ENCODE data around the gene ABHD1. TPM values are rescaled to one million over a fixed set of nuclear protein-coding genes. Genes with fewer than 3 reads are reported as not detected.
"Not testable (repeated sequence)": the region's sequence is repeated elsewhere in the genome, so short reads cannot be mapped to it uniquely, and the experiment has no call there.

ABHD1 gene
- total RNA-seq, 1 donor from 2014 or later, result 0.41 TPM

DNA sequence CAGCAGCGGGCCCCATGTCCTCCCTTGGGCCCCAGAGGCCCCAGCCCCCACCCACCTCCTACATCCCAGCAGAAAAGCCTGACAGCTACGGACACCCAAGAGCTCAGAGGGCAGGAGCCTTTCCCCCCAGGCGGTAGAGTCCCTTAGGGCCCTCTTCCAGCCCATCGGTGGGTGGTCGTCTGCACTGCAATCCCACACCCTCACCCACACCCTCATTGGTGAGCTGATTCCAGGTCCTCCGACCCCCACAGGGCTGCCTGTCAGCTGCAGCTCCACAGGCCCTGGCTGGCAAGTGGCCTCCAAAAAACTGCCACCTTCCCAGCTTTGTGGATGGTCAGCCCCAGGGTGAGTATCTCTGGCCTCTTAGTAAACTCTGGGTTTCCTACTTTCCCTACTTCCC lies 35.7 kb downstream of the ABHD1 start:
- no peak for FAIRE-seq

GRCh38 chr2:27160191-27160590 lies 36.6 kb downstream of the ABHD1 start:
- FAIRE-seq, result no peak
- no peak for DNase-seq (ENCODE audit: low spot score in 2 of 2)

More for the DNA sequence above, 35.7 kb downstream of the ABHD1 start:
- no peak for DNase-seq (ENCODE audit: low spot score in 2 of 2)

GRCh38 chr2:27162151-27163121 lies 38.8 kb downstream of the ABHD1 start:
- DNase-seq (ENCODE audit: low spot score in 2 of 2), result no peak
- FAIRE-seq, result no peak

GRCh38 chr2:27164960-27165763 lies 41.5 kb downstream of the ABHD1 start:
- no peak for DNase-seq (ENCODE audit: low spot score in 2 of 2)
- FAIRE-seq, result no peak

DNA sequence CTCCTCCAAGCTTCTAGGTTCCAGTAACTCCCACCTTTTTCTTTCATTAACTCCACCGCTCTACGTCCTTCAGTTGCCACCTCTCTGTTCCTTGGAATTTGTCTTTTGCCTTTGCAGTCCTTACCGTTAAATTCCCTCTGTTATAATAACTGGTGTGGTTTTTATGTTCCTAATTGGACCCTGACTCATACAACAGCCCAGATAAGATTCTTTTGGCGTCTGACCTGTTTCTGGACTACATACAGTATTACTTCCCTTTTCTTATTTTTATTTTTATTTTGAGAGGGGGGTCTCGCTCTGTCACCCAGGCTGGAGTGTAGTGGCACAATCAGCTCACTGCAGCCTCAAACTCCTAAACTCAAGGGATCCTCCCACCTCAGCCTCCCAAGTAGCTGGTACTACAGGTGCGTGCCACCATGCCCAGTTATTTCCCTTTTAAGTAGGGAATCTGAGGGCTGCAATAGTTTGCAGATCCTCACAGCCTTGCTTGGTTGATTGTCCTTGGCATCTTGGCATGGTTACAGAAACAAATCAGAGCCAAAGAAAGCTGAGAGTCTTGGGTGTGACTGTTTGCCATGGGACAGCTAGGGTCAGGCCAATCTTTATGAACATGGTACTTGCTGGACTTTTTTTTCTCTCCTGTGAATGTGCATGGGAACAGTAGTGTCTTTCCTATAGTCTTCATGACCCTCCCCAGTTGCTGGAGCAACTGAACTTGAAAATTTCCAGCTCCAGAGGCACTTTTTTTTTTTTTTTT lies 47.1 kb downstream of the ABHD1 start:
- DNase-seq (ENCODE audit: low spot score in 2 of 2), result no peak
- no peak for FAIRE-seq

DNA sequence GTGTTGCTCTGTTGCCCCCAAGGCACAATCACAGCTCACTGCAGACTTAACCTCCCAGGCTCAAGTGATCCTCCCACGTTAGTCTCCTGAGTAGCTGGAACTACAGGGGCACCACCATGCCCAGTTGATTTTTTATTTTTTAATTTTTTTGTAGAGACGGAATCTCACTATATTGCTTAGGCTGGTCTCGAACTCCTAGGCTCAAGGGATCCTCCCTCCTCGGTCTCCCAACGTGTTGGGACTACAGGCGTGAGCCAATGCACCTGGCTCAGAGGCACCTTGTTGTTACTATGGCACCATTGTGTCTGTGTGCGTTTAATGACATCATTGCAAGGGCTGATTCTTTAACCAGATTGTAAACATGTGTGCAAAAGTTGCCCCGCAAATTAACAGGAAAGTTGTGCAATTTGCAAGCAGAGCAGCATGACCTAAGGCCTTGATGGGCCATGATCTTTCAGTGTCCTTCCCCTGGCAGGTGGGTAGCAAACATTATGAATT lies 47.8 kb downstream of the ABHD1 start:
- no peak for FAIRE-seq
- no peak for DNase-seq (ENCODE audit: low spot score in 2 of 2)

DNA sequence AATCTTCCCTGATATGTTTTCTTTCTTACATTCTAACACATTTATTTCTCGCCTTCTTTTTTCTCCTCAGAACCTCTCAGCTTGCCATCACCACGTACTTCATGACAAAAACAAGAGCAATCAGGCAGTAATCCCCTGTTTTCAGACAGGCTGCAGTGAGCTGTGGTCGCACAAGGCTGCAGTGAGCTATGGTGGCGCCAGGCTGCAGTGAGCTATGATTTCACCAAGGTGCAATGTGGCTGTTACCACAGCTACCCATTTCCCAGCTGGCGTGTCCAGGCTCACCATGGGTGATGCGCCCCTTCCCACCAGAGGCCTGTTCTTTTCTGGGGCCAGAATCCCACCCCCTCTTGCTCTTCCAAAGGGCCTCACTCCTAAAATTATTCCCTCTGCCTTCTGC lies 51.0 kb downstream of the ABHD1 start:
- FAIRE-seq (no peak), DNase-seq (ENCODE audit: low spot score in 2 of 2) (no peak)

DNA sequence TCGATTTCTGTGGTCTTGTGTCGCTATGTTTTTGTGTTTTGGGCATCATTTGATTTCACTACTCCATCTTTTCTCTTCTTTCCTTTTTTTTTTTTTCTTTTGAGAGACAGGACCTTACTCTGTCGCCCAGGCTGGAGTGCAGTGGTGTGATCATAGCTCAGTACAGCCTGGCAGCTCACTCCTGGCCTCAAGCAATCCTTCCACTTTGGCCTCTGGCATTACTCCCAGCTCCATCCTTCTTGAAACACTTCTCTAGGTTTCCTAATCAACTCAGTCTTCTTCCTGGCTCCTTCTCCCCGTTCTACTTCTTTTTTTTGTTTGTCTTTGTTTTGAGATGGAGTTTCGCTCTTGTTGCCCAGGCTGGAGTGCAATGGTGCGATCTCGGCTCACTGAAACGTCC lies 51.7 kb downstream of the ABHD1 start:
- FAIRE-seq (no peak), DNase-seq (ENCODE audit: low spot score in 2 of 2) (no peak)

- DNase-seq (ENCODE audit: low spot score in 2 of 2); FAIRE-seq: not testable (repeated sequence)
Measured at GRCh38 chr2:27175781-27176180, 52.2 kb downstream of the ABHD1 start.

DNA sequence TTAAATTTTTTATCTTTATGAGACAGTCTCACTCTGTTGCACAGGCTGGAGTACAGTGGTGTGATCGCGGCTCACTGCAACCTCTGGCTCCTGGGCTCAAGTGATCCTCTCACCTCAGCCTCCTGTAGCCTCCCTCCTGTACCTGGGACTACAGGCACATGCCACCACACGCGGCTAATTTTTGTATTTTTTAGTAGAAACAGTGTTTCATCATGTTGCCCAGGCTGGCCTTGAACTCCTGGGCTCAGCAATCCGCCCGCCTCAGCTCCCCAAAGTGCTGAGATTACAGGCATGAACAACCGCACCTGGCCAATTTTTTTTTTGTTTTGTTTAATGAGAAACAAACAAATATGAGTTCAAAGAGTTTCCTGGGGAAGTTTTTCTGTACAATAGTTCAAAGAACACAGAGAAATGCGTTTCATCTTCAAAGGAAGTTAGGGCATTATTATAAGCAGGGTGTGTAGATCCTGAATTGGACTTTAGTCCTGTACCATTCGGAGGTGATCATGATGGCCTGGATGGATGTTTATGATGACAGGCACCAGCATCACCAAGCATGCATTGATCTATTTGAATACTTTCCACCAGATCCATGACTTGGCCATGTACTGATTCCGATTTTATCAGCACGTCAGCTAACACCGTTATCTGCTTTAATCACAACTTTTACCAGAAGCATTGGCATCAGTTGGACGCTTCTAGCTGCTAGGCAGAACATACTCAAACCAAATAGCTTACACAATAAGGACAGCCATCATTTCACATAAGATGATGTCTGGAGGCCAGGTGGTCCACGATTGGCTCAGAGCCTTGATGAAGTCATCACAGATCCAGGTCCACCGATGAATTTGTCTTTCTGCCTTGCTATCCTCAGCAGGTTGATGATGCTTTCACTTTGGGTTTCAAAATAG lies 54.1 kb downstream of the ABHD1 start:
- FAIRE-seq, result no peak
- no peak for DNase-seq (ENCODE audit: low spot score in 2 of 2)

- FAIRE-seq, result no peak
- no peak for DNase-seq (ENCODE audit: low spot score in 2 of 2)
Measured at GRCh38 chr2:27178469-27178868, 54.9 kb downstream of the ABHD1 start.

GRCh38 chr2:27179344-27180000 lies 55.9 kb downstream of the ABHD1 start:
- DNase-seq (ENCODE audit: low spot score in 2 of 2), result no peak
- FAIRE-seq, result no peak

Other genes starting within 250 kb of the ABHD1 start
- gene MAPRE3, start 153.2 kb upstream of the ABHD1 start, total RNA-seq, result 13.9 TPM
- 7.7 TPM for gene TMEM214, start 90.8 kb upstream of the ABHD1 start, total RNA-seq
- 13.5 TPM for gene AGBL5, start 72.1 kb upstream of the ABHD1 start, total RNA-seq
- 163 TPM for gene OST4, start 52.2 kb upstream of the ABHD1 start, total RNA-seq
- gene EMILIN1, start 45.2 kb upstream of the ABHD1 start, total RNA-seq, result 4.1 TPM
- gene KHK, start 37.0 kb upstream of the ABHD1 start, total RNA-seq, result 4.9 TPM
- 18.3 TPM for gene CGREF1, start 4.7 kb upstream of the ABHD1 start, total RNA-seq
- 20.8 TPM for gene PREB, start 10.8 kb downstream of the ABHD1 start, total RNA-seq
- gene PRR30, start 15.6 kb downstream of the ABHD1 start, total RNA-seq, result not detected
- not detected for gene TCF23, start 25.2 kb downstream of the ABHD1 start, total RNA-seq
- gene ATRAID, start 88.2 kb downstream of the ABHD1 start, total RNA-seq, result 37.5 TPM
- gene SLC5A6, start 88.5 kb downstream of the ABHD1 start, total RNA-seq, result 17.1 TPM
- gene CAD, start 93.6 kb downstream of the ABHD1 start, total RNA-seq, result 13.9 TPM
- 0.82 TPM for gene SLC30A3, start 139.2 kb downstream of the ABHD1 start, total RNA-seq
- not detected for gene DNAJC5G, start 151.6 kb downstream of the ABHD1 start, total RNA-seq
- gene TRIM54, start 158.6 kb downstream of the ABHD1 start, total RNA-seq, result not detected
- gene UCN, start 184.6 kb downstream of the ABHD1 start, total RNA-seq, result 1.2 TPM
- gene MPV17, start 199.3 kb downstream of the ABHD1 start, total RNA-seq, result 41.6 TPM
- gene GTF3C2, start 232.9 kb downstream of the ABHD1 start, total RNA-seq, result 37.5 TPM
- gene EIF2B4, start 246.5 kb downstream of the ABHD1 start, total RNA-seq, result 16.7 TPM
- gene SNX17, start 246.8 kb downstream of the ABHD1 start, total RNA-seq, result 47.7 TPM